Measurements from ENCODE around the gene PRSS22. TPM values are rescaled to one million over a fixed set of nuclear protein-coding genes. Genes with fewer than 3 reads are reported as not detected.
A peak's percentile ranks its signal among the peaks of the same experiment; 100 is the strongest.

PRSS22 gene
- total and polyA plus RNA-seq, 2 experiments from 2014 or later, result 1.3 to 2.0 TPM

DNA sequence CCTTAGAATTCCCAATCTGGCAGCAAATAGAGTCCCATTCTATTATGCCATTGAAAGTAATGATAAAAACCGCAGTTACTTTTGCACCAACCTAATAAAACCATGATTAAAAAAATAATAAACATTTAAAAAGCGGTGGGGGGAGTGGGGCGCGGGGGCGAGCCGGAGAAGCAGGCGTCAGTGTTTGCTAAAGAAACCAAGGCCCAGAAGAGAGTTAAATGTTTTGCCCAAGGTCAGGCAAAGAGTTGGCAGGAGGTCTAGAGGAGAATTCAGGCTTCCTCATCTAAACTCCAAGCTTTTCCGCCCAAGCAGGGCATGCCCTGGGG lies 9.7 kb upstream of the PRSS22 start:
- H3F3A ChIP-seq (replicated peaks; ENCODE audit: low read depth), result no peaks in the 10 kb centered on the region
- H3K4me3 ChIP-seq, result peak overlapping the region; percentile 64
- no peaks in the 10 kb centered on the region; the same call in 1 of the 2 replicates for H3K9me2 ChIP-seq (ENCODE audit: insufficient read depth)
- no peak for TF ChIP-seq ZNF114 (CRISPR knock-in tag; IDR thresholded peaks at IDR 0.05)
- TF ChIP-seq JUNB (IDR thresholded peaks at IDR 0.05; ENCODE audit: unreplicated experiment), result no peak
- TF ChIP-seq EZH2phosphoT487 (IDR thresholded peaks at IDR 0.05; ENCODE audit: unreplicated experiment), result no peak
- no peak for TF ChIP-seq STAT1 (IDR thresholded peaks at IDR 0.05; ENCODE audit: unreplicated experiment)
- H4K20me1 ChIP-seq (replicated peaks; ENCODE audit: insufficient read depth), result no peaks in the 10 kb centered on the region
- no peak for ATAC-seq
- no peak for DNase-seq (ENCODE audit: low spot score)
- no peaks in the 10 kb centered on the region for H3K36me3 ChIP-seq (ENCODE audit: insufficient read depth)
- H3K4me2 ChIP-seq, result peak overlapping the region; percentile 80
- H3K27ac ChIP-seq (ENCODE audit: low read depth), result peak overlapping the region; percentile 90
- Mint-ChIP-seq H3K27me3 (ENCODE audit: insufficient read depth, low read depth, poor library complexity) (peaks cover 25% of the 10 kb centered on the region), H3K4me3 (peak overlapping the region; percentile 84), H3K4me1 (no peaks in the 10 kb centered on the region), H3K27ac (no peak overlapping the region), H3K36me3 (ENCODE audit: low read depth) (no peaks in the 10 kb centered on the region), H3K9me3 (no peaks in the 10 kb centered on the region)
- peaks cover 56% of the 10 kb centered on the region for H3K27me3 ChIP-seq (ENCODE audit: insufficient read depth)
- peak overlapping the region; percentile 99 for H2AFZ ChIP-seq
- no peaks in the 10 kb centered on the region for H3K79me2 ChIP-seq (replicated peaks; ENCODE audit: insufficient read depth)
- peaks cover 5% of the 10 kb centered on the region; the same call in 1 of the 2 replicates for H3K4me1 ChIP-seq (ENCODE audit: insufficient read depth)

DNA sequence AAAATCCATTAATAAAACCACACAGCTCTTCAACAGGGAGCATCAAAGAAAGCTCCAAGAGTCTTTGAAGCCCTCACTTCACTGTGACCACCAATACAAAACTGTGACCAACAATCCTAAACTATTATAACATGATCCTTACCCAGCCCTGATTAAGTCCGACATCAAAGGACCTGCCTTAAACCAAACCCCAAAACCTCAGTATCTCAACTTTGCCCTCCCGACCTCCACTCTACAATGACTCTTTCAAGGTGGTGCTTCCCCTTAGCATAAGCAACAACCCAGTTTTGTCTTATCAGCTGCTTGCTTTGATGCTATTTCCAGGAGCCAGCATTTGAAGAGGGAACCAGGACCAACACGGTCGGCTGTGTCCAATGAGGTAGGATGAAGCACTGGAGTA lies 8.5 kb upstream of the PRSS22 start:
- Histone ChIP-seq H3F3A (replicated peaks; ENCODE audit: low read depth) (no peaks in the 10 kb centered on the region), H3K27ac (ENCODE audit: low read depth) (no peak overlapping the region), H3K36me3 (ENCODE audit: insufficient read depth) (no peaks in the 10 kb centered on the region), H2AFZ (no peak overlapping the region), H3K27me3 (ENCODE audit: insufficient read depth) (peaks cover 56% of the 10 kb centered on the region), H3K79me2 (replicated peaks; ENCODE audit: insufficient read depth) (no peaks in the 10 kb centered on the region), H3K4me1 (ENCODE audit: insufficient read depth) (peaks cover 5% of the 10 kb centered on the region; the same call in 1 of the 2 replicates), H3K9me2 (ENCODE audit: insufficient read depth) (no peaks in the 10 kb centered on the region; the same call in 1 of the 2 replicates), H4K20me1 (replicated peaks; ENCODE audit: insufficient read depth) (no peaks in the 10 kb centered on the region), H3K4me2 (no peak overlapping the region), H3K4me3 (no peak overlapping the region)
- Mint-ChIP-seq H3K4me1 (no peaks in the 10 kb centered on the region), H3K4me3 (no peak overlapping the region), H3K27ac (no peak overlapping the region), H3K9me3 (peaks cover 1% of the 10 kb centered on the region; the same call in 1 of the 3 replicates), H3K27me3 (ENCODE audit: insufficient read depth, low read depth, poor library complexity) (peaks cover 25% of the 10 kb centered on the region), H3K36me3 (ENCODE audit: low read depth) (no peaks in the 10 kb centered on the region)
- ATAC-seq (no peak), DNase-seq (ENCODE audit: low spot score) (no peak)
- TF ChIP-seq, protein P1, sequence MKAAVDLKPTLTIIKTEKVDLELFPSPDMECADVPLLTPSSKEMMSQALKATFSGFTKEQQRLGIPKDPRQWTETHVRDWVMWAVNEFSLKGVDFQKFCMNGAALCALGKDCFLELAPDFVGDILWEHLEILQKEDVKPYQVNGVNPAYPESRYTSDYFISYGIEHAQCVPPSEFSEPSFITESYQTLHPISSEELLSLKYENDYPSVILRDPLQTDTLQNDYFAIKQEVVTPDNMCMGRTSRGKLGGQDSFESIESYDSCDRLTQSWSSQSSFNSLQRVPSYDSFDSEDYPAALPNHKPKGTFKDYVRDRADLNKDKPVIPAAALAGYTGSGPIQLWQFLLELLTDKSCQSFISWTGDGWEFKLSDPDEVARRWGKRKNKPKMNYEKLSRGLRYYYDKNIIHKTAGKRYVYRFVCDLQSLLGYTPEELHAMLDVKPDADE (IDR thresholded peaks at IDR 0.05), result no peak
- no peak for TF ChIP-seq STAT1 (IDR thresholded peaks at IDR 0.05; ENCODE audit: unreplicated experiment)
- TF ChIP-seq, protein P2, sequence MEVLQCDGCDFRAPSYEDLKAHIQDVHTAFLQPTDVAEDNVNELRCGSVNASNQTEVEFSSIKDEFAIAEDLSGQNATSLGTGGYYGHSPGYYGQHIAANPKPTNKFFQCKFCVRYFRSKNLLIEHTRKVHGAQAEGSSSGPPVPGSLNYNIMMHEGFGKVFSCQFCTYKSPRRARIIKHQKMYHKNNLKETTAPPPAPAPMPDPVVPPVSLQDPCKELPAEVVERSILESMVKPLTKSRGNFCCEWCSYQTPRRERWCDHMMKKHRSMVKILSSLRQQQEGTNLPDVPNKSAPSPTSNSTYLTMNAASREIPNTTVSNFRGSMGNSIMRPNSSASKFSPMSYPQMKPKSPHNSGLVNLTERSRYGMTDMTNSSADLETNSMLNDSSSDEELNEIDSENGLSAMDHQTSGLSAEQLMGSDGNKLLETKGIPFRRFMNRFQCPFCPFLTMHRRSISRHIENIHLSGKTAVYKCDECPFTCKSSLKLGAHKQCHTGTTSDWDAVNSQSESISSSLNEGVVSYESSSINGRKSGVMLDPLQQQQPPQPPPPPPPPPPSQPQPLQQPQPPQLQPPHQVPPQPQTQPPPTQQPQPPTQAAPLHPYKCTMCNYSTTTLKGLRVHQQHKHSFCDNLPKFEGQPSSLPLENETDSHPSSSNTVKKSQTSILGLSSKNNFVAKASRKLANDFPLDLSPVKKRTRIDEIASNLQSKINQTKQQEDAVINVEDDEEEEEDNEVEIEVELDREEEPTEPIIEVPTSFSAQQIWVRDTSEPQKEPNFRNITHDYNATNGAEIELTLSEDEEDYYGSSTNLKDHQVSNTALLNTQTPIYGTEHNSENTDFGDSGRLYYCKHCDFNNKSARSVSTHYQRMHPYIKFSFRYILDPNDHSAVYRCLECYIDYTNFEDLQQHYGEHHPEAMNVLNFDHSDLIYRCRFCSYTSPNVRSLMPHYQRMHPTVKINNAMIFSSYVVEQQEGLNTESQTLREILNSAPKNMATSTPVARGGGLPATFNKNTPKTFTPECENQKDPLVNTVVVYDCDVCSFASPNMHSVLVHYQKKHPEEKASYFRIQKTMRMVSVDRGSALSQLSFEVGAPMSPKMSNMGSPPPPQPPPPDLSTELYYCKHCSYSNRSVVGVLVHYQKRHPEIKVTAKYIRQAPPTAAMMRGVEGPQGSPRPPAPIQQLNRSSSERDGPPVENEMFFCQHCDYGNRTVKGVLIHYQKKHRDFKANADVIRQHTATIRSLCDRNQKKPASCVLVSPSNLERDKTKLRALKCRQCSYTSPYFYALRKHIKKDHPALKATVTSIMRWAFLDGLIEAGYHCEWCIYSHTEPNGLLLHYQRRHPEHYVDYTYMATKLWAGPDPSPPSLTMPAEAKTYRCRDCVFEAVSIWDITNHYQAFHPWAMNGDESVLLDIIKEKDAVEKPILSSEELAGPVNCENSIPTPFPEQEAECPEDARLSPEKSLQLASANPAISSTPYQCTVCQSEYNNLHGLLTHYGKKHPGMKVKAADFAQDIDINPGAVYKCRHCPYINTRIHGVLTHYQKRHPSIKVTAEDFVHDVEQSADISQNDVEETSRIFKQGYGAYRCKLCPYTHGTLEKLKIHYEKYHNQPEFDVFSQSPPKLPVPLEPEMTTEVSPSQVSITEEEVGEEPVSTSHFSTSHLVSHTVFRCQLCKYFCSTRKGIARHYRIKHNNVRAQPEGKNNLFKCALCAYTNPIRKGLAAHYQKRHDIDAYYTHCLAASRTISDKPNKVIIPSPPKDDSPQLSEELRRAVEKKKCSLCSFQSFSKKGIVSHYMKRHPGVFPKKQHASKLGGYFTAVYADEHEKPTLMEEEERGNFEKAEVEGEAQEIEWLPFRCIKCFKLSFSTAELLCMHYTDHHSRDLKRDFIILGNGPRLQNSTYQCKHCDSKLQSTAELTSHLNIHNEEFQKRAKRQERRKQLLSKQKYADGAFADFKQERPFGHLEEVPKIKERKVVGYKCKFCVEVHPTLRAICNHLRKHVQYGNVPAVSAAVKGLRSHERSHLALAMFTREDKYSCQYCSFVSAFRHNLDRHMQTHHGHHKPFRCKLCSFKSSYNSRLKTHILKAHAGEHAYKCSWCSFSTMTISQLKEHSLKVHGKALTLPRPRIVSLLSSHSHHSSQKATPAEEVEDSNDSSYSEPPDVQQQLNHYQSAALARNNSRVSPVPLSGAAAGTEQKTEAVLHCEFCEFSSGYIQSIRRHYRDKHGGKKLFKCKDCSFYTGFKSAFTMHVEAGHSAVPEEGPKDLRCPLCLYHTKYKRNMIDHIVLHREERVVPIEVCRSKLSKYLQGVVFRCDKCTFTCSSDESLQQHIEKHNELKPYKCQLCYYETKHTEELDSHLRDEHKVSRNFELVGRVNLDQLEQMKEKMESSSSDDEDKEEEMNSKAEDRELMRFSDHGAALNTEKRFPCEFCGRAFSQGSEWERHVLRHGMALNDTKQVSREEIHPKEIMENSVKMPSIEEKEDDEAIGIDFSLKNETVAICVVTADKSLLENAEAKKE (CRISPR knock-in tag; IDR thresholded peaks at IDR 0.05), result no peak
- TF ChIP-seq POLR2AphosphoS5 (IDR thresholded peaks at IDR 0.05; ENCODE audit: low read depth), result no peak
- TF ChIP-seq, protein P3, sequence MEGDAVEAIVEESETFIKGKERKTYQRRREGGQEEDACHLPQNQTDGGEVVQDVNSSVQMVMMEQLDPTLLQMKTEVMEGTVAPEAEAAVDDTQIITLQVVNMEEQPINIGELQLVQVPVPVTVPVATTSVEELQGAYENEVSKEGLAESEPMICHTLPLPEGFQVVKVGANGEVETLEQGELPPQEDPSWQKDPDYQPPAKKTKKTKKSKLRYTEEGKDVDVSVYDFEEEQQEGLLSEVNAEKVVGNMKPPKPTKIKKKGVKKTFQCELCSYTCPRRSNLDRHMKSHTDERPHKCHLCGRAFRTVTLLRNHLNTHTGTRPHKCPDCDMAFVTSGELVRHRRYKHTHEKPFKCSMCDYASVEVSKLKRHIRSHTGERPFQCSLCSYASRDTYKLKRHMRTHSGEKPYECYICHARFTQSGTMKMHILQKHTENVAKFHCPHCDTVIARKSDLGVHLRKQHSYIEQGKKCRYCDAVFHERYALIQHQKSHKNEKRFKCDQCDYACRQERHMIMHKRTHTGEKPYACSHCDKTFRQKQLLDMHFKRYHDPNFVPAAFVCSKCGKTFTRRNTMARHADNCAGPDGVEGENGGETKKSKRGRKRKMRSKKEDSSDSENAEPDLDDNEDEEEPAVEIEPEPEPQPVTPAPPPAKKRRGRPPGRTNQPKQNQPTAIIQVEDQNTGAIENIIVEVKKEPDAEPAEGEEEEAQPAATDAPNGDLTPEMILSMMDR (conservative IDR thresholded peaks at IDR 0.05; ENCODE audit: low read depth in 2 of 2), result no peak
- no peak for TF ChIP-seq CREB1 (CRISPR knock-in tag; IDR thresholded peaks at IDR 0.05; ENCODE audit: low read depth)
- TF ChIP-seq EZH2phosphoT487 (IDR thresholded peaks at IDR 0.05; ENCODE audit: unreplicated experiment), result no peak
- no peak for TF ChIP-seq ZNF114 (CRISPR knock-in tag; IDR thresholded peaks at IDR 0.05)

Measured in GM23338 (cell line).